COLO829 (cell line): ENCODE measurements around the gene SFT2D3.
"Not testable (repeated sequence)": the region's sequence is repeated elsewhere in the genome, so short reads cannot be mapped to it uniquely, and the experiment has no call there.

ENCODE experiments used
- DNase-seq: peaks from one replicate; pipeline ENCODE4 v3.0.0; 2012; ENCODE audit warnings: low spot score

The SFT2D3 gene

GRCh38 chr2:127743477-127744026, 42.3 kb downstream of the SFT2D3 start:
- no peak for DNase-seq

- DNase-seq: no peak
Measured at GRCh38 chr2:127747621-127748020, 46.3 kb downstream of the SFT2D3 start.

DNA sequence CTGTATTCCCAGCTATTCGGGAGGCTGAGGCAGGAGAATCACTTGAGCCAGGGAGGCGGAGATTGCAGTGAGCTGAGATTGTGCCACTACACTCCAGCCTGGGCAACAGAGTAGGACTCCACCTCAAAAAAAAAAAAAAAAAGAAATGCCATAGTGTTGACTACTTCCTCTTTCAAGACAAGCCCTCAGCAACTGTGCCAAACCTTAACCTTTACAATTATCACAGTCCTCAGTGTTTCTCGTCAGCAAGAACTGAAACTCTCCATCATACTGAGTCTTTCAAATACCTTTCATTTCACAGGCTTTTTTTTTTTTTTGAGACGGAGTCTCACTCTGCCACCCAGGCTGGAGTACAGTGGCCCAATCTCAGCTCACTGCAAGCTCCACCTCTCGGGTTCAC, 48.2 kb downstream of the SFT2D3 start:
- DNase-seq: not testable (repeated sequence)

GRCh38 chr2:127753374-127753773, 52.1 kb downstream of the SFT2D3 start:
- no peak for DNase-seq

GRCh38 chr2:127754186-127754585, 52.9 kb downstream of the SFT2D3 start:
- DNase-seq: no peak
